GM23248 (cell line): ENCODE measurements around the gene XAF1.

Source experiments
- EZH2 ChIP-seq: fragments of 200-600 bp; sonication (generic); IDR thresholded peaks from 2 replicates; pipeline ENCODE4 v1.6.1; 2018; ENCODE audit warnings: antibody characterized with exemption, mild to moderate bottlenecking; ENCODE audit not compliant: insufficient read depth, poor library complexity, severe bottlenecking
- EZH2phosphoT487 ChIP-seq: fragments of 200-600 bp; sonication (generic); IDR thresholded peaks from 2 replicates; pipeline ENCODE4 v1.6.1; 2018; ENCODE audit warnings: antibody characterized with exemption, moderate library complexity, mild to moderate bottlenecking, low read depth; ENCODE audit not compliant: insufficient read depth

GRCh38 chr17:6712058-6712853, 43.6 kb upstream of the XAF1 start:
- TF ChIP-seq EZH2phosphoT487 (no peak), EZH2 (no peak)
